ENCODE data around the gene BCL2L11.
"Not testable (repeated sequence)": the region's sequence is repeated elsewhere in the genome, so short reads cannot be mapped to it uniquely, and the experiment has no call there.

Gene BCL2L11

GRCh38 chr2:111120253-111121027 lies at the start of gene BCL2L11:
Gene BCL2L11 (plus strand): TSS chr2:111120914. CDS start chr2:111123746, 2,832 bp downstream.
- DNase-seq: peak; percentile 88

GRCh38 chr2:111071600-111072171 lies 49.0 kb upstream of the BCL2L11 start:
- DNase-seq: no peak

- no peak for DNase-seq
These were observed 48.4 kb upstream of the BCL2L11 start for GRCh38 chr2:111072220-111072871.

- not testable (repeated sequence) for DNase-seq
These were observed 38.1 kb upstream of the BCL2L11 start for GRCh38 chr2:111082659-111083058.

- no peak for DNase-seq
These were observed 28.9 kb upstream of the BCL2L11 start for GRCh38 chr2:111091811-111092211.

GRCh38 chr2:111094691-111095090 lies 26.0 kb upstream of the BCL2L11 start:
- DNase-seq: peak; percentile 19

- DNase-seq: no peak
These were observed 25.3 kb upstream of the BCL2L11 start for GRCh38 chr2:111095434-111095833.

GRCh38 chr2:111099402-111099801 lies 21.3 kb upstream of the BCL2L11 start:
- no peak for DNase-seq

GRCh38 chr2:111100087-111100764 lies 20.5 kb upstream of the BCL2L11 start:
- no peak for DNase-seq

- DNase-seq: no peak
These were observed 19.9 kb upstream of the BCL2L11 start for GRCh38 chr2:111100765-111101162.

GRCh38 chr2:111101592-111101991 lies 19.1 kb upstream of the BCL2L11 start:
- DNase-seq: no peak

GRCh38 chr2:111102216-111102615 lies 18.5 kb upstream of the BCL2L11 start:
- DNase-seq: no peak

- no peak for DNase-seq
These were observed 14.8 kb upstream of the BCL2L11 start for GRCh38 chr2:111105926-111106325.

- DNase-seq: no peak
These were observed 14.0 kb upstream of the BCL2L11 start for GRCh38 chr2:111106706-111107105.

- DNase-seq: no peak
These were observed 11.9 kb upstream of the BCL2L11 start for GRCh38 chr2:111108745-111109271.

- no peak for DNase-seq
These were observed 9.5 kb upstream of the BCL2L11 start for GRCh38 chr2:111111101-111111755.

GRCh38 chr2:111113838-111114237 lies 6.9 kb upstream of the BCL2L11 start:
- no peak for DNase-seq

- no peak for DNase-seq
These were observed 4.5 kb upstream of the BCL2L11 start for GRCh38 chr2:111116011-111116746.

GRCh38 chr2:111116843-111117597 lies 3.7 kb upstream of the BCL2L11 start:
- DNase-seq: peak; percentile 79

- DNase-seq: no peak
These were observed 2.9 kb upstream of the BCL2L11 start for GRCh38 chr2:111117598-111118480.
